Activated CD4-positive, alpha-beta T cell treated with anti-CD3 and anti-CD28 coated beads, Interleukin-2, Interleukin-6, amounts not matched to agents 100 ng/mL and 50 ng/mL, durations not matched to agents 16 hours and 8 hours (primary cell): Measurements from ENCODE around the gene SHISAL1.

Experiments
- DNase-seq: peaks from one replicate; pipeline ENCODE4 v3.0.0-alpha.2; 2020

The SHISAL1 gene

GRCh38 chr22:44224166-44224565 is 88.6 kb downstream of the SHISAL1 start:
- DNase-seq: no peak

- no peak for DNase-seq
Observed at GRCh38 chr22:44221710-44222475, 90.9 kb downstream of the SHISAL1 start.

- no peak for DNase-seq
Observed at GRCh38 chr22:44220727-44221680, 91.7 kb downstream of the SHISAL1 start.

DNA sequence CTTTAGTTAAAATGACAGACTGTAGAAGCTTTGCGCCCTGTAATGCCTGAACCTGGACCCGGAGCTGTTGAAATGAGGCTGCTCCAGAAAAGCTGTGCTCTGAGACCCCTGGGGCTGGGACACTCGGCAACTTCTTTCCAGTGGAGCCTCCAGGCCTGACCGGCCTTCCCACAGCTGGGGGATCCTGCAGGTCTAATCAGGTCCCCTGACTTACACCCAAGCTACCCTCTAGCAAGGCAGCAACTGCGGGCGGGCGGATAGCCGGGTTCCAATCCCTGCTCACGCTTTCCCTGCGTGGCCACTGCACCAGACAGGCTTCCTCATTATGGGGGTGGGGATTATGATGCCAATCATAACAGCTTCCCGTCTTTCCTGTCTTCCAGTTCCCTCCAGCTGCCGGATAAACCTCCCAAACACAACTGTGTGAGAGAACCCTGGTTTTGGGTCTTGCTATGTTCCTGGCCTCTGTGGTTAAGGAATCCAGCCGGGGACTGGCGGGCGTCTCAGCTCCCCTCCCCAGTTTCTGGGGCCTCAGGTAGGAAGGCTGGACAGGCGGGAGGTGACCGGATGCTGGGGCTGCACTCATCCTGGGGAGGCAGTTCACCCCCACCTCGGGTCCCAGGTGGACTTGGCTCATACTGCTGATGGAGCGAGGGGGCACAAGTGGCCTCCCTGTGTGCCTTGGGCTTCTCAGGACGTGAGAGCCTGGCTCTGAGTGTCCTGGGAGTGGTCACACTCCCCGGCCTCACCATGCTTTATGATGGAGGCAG is 93.5 kb downstream of the SHISAL1 start:
- DNase-seq: no peak

DNA sequence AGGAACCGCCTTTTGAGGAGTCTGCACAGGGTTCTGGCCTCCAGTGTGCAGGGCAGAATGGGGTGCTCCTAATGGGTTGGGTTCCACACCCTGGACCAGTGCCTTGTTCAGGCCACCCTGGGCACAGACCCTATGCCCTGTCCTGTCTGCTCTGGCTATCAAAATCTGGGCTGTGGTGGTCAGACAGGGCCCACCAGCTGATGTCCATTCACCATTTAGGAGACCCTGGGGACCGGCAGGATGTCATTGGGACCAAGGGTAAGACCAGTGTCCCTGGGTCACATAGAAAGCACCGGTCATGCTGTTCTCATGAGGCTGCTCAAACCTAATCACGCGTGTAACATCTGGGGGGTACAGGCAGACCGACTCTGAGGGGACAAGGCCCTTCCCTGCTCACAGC is 94.7 kb downstream of the SHISAL1 start:
- DNase-seq: no peak

- no peak for DNase-seq
Observed at GRCh38 chr22:44217346-44217745, 95.4 kb downstream of the SHISAL1 start.

DNA sequence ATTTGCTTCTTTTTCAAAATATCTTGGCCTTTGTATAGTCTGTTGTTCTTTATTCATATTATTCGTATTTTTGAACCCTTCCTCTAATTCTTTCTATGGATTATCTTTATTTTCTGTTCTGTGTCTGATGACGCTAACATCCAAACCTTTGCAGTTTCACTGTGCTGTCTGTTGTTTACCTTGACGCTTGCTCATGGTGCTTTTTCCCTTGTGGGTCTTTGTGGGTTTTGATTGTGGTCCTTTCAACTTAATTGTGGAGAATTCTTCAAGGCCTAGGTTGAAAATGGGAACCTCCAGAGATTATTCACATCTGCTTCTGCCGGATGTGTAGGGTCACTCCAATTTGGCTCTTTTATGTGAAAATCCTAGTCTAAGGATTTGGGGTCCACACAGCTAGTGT is 97.5 kb downstream of the SHISAL1 start:
- no peak for DNase-seq

GRCh38 chr22:44214764-44215163 is 98.0 kb downstream of the SHISAL1 start:
- DNase-seq: no peak

GRCh38 chr22:44214187-44214586 is 98.6 kb downstream of the SHISAL1 start:
- no peak for DNase-seq

DNA sequence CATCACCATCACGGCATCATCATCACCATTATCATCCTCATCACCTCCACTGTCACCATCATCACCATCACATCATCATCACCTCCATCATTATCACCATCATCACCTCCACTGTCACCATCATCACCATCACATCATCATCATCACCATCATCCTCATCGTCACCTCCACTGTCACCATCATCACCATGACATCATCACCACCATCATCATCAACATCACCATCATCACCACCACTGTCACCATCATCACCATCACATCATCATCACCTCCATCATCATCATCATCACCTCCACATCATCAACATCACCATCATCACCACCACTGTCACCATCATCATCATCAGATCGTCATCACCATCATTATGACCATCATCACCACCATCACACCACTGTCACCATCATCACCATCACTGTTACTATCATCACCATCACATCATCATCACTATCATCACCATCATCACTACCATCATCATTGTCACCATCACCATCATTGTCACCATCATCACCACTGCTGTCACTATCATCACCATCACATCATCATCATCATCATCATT is 99.2 kb downstream of the SHISAL1 start:
- DNase-seq: no peak

GRCh38 chr22:44212936-44213335 is 99.8 kb downstream of the SHISAL1 start:
- DNase-seq: no peak

DNA sequence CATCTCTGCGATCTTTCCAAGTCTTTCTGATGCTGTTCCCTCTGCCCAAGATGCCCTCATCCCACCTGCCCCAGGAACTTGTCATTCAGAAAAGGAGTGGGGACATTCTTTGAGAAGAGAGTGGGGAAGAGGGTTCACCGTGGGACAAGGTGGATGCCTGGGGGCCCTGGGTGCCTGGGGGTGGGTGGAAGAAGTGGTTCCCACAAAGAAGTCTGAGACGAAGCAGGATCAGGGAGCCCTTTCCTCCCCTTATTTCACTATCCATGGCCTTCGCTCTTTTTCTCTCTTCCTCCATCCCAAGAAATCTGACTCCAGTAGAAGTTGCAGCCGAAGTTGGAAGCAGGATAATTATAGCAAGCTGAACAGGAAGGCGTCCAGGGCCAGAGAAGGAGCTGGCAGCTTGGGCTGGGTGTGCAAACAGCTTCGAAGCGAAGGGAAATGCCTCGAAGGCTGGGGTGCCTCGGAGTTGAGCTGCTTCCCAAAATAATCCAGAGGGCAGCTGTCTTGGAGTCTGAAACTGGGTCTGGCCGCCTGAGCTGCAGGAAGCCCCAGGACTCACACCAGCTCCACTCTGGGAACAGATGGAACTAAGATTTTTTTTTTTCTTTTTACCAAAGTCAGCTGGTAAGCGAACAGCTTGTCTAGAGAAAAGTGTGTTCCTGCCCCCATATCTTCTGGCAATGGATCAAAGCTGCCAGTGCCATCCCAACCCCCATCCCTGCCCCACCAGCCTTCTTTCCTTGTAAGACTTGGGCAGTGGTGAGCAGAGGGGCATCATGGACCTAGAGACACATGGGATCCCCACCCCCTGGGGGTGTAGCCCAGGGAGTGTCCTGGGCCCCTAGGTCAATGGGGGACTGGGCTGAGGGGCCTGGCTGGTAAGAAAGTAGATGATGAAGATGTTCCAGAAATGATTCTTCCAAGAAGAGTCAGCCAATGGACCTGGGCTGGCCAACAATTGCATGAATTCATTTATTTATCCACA is 100.5 kb downstream of the SHISAL1 start:
- no peak for DNase-seq

- DNase-seq: no peak
Observed at GRCh38 chr22:44211256-44211945, 101.3 kb downstream of the SHISAL1 start.

GRCh38 chr22:44210722-44211121 is 102.0 kb downstream of the SHISAL1 start:
- DNase-seq: no peak

- DNase-seq: no peak
Observed at GRCh38 chr22:44209343-44209742, 103.4 kb downstream of the SHISAL1 start.

DNA sequence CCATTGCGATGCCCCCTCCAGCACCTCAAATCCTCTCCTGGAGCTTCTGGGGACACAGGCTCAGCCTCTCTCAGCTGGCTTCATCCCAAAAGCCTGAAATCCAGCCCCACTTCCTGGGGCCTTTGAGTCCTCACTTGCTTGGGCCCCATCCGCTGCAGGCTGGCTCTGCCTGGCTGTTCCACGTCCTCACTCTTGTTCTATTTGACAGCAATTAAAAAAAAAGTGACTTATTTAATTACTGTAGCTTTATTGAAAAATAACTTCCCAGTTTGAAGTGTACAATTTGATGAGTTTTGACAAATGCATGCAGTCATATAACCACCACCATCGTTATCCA is 104.8 kb downstream of the SHISAL1 start:
- DNase-seq: no peak

DNA sequence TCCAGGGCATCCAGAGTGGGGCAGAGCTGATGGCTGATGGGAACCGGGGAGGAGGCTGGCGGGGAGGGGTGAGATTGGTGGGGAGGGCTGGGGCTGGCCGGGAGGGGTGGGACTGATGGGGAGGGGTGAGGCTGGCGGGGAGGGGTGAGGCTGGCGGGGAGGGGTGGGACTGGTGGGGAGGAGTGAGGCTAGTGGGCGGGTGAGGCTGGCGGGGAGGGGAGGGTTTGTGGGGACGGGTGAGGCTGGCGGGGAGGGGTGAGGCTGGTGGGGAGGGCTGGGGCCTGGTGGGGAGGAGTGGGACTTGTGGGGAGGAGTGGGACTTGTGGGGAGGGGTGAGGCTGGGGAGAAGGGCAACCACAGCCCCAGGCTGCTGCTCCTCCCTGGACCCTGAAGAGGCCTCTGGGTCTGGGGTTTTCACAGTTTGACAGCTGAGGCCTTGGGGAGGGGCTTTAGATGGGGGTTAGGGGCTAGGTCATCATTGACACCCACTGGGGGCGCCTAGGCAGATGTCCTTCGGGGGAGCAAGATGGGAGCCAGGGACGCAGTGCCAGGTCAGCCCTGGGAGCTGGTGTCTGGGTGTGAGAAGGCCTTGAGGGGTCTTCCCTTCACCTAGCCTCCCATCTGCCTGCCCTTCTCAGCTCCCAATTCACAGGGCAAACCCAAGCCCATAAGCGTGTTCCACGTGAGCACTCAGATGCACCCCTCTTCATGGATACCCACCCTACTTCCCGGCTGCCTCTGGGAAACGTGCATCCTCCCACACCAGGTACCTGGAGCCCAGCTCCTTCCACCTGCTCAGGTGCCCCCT is 105.4 kb downstream of the SHISAL1 start:
- DNase-seq: no peak

GRCh38 chr22:44206696-44207095 is 106.1 kb downstream of the SHISAL1 start:
- no peak for DNase-seq

DNA sequence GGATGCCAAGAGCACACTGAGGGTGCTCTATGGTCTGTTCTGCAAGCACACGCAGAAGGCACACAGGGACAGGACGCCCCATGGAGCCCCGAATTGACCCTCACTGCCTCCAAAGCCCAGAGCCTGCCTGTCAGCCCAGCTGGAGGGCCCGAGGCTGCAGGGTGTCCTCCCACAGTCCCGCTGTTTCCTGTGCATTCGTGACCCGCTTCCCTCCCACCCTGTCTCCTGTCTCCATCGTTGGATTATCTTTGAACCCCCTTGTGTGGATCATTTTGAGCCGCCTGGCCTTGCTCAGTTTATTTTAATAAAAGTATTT is 106.5 kb downstream of the SHISAL1 start:
- no peak for DNase-seq
